ENCODE measurements around the gene TK1.
A peak's percentile ranks its signal among the peaks of the same experiment; 100 is the strongest.

TK1 gene

DNA sequence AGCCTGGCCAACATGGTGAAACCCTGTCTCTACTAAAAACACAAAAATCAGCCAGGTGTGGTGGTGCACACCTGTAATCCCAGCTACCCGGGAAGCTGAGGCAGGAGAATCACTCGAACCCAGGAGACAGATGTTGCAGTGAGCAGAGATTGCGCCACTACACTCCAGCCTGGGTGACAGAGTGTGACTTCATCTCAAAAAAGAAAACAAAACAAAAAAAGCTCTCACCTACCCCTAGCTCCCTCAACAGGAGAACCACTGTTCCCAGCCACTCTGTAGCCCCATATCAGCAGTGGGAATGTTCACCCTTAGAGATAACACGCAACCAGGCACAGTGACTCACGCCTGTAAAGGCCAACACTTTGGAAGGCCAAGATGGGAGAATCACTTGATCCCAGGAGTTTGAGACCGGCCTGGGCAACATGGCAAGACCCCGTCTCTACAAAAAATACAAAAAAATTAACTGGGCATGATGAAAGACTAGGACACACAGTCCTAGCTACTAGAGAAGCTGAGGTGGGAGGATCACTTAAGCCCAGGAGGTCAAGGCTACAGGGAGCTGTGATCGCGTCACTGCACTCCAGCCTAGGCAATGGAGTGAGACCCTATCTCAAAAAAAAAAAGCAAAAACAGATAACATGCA is 50.9 kb downstream of the TK1 start:
- FAIRE-seq (no peak), DNase-seq (ENCODE audit: low spot score) (no peak)

GRCh38 chr17:78134899-78135385 is 51.9 kb downstream of the TK1 start:
- DNase-seq (ENCODE audit: low spot score): no peak

GRCh38 chr17:78133971-78134898 is 52.6 kb downstream of the TK1 start:
- peak; percentile 17 for DNase-seq (ENCODE audit: low spot score)
- no peak for FAIRE-seq

More at GRCh38 chr17:78134899-78135385, 51.9 kb downstream of the TK1 start:
- FAIRE-seq: no peak

DNA sequence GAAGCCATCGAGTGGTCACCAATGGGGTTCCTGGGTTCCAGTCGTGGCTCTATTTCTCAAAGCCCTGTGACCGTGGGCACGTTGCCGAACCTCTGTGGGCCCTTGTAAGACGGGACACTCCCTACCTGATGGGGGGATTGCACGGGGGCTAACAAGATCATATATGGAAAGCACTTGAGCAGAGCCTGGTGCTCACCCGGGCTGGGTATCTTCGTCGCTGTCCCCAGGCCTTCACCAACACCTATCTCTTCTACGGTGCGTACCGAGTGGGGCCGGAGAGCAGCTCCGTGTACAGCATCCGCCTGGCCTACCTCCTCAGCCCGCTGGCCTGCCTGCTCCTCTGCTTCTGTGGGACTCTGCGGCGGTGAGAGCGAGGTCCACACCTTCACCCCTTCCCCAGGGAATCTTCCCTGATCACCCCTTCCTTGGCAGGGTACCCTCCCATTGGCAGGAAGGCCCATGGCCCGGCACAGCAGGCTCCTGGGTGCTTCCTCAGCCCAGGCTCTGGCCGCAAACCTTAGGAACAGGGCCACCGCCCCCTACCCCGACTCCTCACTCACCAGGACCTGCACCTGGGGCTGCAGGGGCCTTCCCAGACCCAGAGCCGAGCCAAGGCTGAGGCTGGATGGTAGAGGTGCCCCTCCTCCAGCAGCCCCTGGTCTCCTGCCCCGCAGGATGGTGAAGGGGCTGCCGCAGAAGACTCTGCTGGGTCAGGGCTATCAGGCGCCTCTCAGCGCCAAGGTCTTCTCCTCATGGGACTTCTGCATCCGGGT is 53.5 kb downstream of the TK1 start:
- DNase-seq (ENCODE audit: low spot score) (no peak), FAIRE-seq (no peak)

DNA sequence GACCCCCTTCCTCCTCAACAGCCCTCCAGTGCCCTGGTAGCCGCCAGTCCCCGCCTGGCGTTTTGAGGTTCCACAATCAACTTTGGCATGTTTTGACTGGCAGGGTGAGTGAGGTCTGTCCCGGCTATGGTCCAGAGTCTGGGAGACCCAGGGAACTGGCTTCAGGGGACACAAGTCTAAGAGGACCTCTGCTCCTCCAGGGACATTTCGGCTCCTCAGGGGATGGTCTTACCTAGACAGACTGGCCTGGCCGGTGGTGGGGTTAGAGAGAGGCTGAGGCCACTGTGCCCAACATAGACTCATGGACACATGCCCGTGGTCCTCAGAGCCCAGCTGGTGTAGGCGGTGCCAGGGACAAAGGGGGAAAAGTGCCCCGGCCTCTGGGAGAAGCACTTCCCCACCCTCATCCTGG is 54.1 kb downstream of the TK1 start:
- DNase-seq (ENCODE audit: low spot score): no peak
- no peak for FAIRE-seq

DNA sequence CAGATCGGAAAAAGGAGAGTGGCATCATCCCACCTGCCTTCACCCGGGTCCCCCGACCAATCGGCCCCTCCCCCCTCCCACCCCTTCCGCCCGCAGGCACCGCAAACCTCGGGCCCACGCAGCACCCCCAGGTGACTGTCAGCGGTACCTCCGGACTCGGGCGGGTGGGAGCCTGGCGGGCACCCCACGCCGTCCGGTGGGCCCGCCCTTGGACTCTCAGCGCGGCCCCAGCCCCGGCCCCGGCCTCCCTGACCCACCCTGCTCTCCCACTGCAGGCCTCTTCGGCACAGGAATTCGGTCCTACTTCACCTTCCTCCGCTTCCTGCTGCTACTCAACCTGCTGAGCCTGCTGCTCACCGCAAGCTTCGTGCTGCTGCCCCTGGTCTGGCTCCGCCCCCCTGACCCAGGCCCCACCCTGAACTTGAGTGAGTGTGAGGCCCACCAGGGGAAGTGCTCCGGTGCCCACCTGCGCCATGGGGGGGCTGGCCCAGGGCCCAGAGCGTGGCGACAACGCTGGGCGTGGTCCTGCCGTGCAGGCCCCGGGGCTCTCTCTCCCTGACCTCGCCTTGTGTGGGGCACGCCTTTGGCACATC is 54.7 kb downstream of the TK1 start:
- no peak for FAIRE-seq
- DNase-seq (ENCODE audit: low spot score): no peak

DNA sequence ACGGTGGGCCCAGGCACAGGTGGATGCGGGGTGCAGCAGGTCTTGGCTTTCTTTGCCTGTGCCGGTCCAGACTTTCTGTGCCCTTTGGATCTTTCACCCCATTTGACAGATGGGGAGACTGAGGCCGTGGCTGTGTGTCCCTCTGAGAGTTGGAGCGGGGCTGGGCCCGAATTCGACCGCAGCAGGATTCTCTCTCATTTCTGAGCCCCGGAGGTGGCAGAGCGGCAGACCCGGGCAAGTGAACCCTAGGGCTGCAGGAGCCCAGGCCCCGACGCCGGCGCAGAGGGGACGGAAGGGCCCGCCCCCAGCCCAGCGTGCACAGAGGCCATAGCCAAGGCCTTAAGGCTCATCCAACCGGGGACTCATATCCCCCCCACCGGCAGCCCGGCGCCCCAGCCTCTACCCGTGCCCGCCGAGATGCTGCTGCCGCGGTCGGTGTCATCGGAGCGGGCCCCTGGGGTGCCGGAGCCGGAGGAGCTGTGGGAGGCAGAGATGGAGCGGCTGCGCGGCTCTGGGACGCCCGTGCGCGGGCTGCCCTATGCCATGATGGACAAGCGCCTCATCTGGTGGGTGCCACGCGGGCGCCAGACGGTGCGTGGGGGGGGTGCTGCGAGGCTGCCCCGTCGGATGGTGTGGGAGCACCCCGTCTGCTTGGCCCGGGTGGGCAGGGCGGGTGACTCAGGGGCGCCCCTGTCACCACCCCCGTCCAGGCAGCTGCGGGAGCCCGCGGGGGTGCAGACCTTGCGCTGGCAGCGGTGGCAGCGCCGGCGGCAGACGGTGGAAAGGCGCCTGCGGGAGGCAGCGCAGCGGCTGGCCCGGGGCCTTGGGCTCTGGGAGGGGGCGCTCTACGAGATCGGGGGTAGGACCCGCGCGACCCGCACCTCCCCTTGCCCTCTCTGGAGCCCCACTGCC is 55.4 kb downstream of the TK1 start:
- FAIRE-seq: no peak

DNA sequence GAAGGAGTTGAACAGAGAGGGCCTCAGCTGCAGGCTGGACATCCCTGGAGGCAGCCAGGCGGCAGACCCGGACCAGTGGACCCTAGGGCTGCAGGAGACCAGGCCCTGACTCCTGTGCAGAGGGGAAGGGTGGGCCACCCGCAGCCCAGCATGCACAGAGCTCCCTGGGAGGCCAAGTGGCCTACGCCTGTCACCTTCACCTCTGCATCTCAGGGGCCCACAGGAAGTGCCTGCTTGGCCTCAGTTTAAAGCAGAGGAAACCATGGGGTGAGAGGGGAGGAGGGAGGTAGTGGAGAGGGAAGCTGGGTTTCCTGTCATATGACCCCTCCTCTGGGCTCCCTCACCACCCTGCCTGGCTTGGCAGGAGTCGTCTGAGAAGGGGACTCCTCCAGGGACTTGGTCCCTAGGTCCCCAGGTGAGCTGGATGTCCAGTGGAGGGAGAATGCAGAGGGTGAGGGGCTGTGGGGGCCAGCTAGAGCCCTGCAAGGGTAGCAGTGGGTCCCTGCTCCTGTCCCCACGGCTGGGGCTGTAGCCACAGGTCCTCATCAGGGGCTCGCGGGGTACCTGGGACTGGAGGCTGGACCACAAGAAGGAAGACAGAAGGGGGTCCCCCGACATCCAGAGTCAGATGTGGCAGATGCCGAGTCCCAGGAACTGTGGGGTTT is 56.3 kb downstream of the TK1 start, which contains the start of gene TMC8:
TMC8 (plus strand) TSS at position 335 of the 665 bp plus-strand sequence. CDS start 818 bp downstream, outside the sequence.
- no peak for FAIRE-seq
- DNase-seq (ENCODE audit: low spot score): no peak

More for the DNA sequence above, 55.4 kb downstream of the TK1 start:
- DNase-seq (ENCODE audit: low spot score): no peak

DNA sequence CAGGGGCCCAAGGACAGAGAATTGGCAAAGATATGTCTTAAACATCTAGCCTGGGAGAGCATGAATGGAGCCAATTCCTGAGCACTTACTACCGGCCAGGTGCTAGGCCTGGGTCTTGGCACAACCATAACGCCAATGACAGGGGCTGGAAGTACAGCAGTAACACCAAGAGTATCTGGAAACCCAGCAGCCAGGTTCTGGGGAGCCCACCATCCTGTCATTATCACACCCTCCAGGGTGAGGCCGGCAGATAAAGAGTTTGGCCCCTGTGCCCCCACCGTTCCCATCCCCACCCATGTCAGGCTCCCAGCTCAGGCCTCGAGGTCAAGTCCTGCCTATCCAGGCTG is 56.8 kb downstream of the TK1 start:
- DNase-seq (ENCODE audit: low spot score): no peak
- no peak for FAIRE-seq

DNA sequence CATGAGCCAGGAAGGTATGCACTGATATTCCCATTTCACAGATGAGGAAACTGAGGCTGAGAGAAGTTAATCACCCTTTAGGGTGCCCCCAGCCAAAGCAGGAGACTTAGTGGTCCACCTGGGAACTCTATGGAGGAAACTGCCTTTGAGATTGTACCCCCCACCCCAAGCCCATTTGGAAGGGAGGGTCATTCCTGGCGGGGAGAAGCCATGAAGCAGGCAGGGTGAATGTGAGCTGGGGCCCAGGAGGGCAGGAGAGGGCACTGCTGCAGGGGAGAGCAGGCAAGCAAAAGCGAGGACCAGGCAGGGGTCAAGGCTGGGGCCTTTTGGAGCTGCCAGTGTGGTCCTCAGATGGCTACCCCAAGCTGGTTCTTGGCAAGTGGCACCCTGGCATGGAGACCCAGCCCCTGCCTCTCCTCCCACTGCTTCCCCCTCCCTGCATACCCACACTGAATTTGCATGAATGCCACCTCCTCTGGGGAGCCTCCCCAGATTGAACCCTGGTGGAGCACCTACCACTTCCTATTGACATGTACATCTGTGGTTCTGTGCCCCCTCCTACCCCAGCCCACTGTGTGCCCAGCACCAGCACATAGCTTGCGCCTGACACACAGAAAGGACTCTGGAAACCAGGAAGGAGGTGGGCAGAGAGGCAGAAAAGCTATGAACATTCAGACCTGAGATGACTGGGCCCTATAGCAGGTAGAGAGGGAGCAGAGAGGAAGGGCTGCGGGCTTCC is 57.3 kb downstream of the TK1 start:
- no peak for DNase-seq (ENCODE audit: low spot score)
- no peak for FAIRE-seq

- DNase-seq (ENCODE audit: low spot score) (no peak), FAIRE-seq (no peak)
These were observed 58.1 kb downstream of the TK1 start, which contains the start of gene TMC6 for GRCh38 chr17:78128551-78129350. Gene TMC6 (minus strand): TSS chr17:78128755. CDS start chr17:78126832, 1,923 bp downstream.

GRCh38 chr17:78127888-78128550 is 58.8 kb downstream of the TK1 start:
- no peak for FAIRE-seq
- no peak for DNase-seq (ENCODE audit: low spot score)

DNA sequence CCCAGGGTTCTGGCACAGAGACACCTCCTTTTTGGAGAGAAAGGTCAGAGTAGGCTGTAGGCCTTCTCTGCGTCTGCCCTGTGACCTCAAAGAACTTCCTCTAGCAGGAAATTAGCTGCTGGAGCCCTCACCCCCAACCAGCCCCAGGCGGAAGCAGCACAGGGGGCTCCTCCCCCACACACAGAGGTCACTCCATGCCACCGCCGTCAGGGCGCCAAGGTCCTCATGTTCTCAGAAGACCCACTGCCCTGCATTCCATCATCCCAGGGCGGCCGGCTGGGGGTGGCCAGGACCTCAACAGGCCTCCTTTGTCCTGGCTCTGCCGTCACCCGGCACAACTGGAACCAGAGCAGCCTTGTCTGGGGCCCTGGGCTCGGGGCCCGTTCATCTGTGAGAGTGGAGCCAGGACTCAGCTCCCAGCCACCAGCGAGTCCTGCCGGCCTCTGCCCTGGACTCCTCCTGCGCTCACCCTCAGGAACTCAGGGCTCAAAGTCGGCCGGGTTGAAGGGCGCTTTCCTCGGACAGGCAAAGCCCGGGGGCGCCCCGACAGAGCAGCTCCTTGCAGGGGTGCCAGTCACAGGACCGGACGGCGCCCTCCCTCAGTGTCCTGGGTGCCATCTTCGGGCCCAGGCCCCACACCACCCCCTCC is 59.5 kb downstream of the TK1 start:
- no peak for DNase-seq (ENCODE audit: low spot score)
- FAIRE-seq: no peak

- FAIRE-seq (no peak), DNase-seq (ENCODE audit: low spot score) (no peak)
These were observed 60.0 kb downstream of the TK1 start for GRCh38 chr17:78126895-78127238.

DNA sequence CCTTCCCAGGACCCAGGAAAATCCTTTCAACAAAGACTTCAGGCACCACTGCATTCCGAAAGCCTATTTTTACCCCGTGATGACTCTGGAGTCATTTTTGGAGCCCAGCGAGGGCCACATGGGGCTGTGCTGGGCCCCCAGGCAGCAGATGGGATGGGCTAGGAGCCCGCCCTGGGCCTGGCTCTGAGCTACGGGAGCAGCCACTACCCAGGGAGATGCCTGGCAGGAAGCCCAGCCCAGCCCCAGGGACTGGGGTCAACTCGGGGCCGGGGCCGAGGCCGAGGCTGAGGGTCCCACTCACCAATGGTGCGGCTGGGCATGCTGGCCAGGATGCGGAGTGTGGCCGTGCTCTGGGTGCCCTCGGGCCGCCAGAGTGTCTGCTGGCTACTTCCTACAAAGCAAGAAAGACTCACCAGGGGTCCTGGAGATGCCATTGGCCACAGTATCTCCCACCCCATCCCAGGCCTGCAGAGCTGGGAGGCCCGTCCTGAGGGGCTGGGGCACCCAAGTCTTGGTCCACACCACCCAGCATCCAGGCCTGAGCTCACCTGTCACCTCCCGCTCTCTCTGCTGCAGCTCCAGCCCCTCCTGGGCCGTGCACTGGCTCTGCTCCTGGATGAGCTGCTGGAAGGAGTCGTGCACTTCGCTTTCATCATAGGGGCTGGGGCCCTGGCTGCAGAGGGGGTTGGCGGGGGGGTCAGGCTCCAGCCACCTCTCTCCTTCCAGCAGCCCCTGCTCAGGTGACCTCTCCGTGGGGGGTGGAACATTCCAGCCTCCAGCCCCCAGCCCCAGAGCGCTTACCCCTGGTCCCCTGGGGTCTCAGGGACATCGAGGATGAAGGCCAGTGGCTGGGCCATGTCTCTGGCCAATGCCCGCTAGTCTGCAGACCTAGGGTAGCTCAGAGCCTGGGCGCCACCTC is 60.6 kb downstream of the TK1 start:
- no peak for FAIRE-seq
- DNase-seq (ENCODE audit: low spot score): no peak

All from RCC 7860 (cell line).